NCI-H1048 (cell line): ENCODE measurements around the gene LRRC61.

Experiments used
- DNase-seq: peaks from one replicate; lab custom pipeline; 2025; lab: John Stamatoyannopoulos, UW

Gene LRRC61

GRCh38 chr7:150332852-150333635, 9.9 kb downstream of the LRRC61 start:
- no peak for DNase-seq

DNA sequence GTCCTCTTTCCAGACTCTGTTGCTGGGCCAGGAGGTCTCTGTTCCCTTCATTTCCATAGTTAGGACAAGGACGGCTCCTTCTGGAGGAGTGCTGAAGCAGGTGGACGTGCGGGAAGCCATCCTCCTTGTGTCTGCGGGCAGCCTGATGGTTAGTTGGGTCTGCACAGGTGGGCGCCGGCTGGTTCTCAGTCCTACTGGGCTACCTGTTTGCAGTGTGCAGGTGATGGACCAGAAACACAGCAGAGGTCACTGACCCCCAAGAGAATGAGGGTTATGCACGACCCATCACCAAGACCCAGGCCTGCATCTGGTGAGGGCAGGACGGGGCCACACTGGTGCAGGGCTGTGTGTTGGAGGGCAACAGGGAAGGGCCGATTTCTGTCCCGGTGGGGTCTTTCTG, 10.5 kb downstream of the LRRC61 start:
- no peak for DNase-seq

- no peak for DNase-seq
These were observed 11.0 kb downstream of the LRRC61 start for GRCh38 chr7:150334108-150334507.

- DNase-seq = no peak
These were observed 12.1 kb downstream of the LRRC61 start for GRCh38 chr7:150335108-150335773.

- no peak for DNase-seq
These were observed 12.6 kb downstream of the LRRC61 start for GRCh38 chr7:150335774-150336112.

DNA sequence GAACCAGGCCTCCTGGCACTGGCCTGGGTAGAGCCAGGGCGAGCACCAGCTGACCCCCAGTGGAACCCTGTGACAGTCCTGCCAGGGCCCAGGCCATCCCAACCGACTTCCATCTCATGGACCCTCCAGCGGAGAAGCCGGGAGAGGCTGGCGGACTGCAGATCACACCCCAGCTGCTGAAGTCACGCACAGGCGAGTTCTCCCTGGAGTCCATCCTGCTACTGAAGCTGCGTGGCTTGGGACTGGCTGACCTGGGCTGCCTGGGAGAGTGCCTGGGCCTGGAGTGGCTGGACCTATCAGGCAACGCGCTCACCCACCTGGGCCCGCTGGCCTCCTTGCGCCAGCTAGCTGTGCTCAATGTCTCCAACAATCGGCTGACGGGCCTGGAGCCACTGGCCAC, 13.6 kb downstream of the LRRC61 start:
- no peak for DNase-seq

- no peak for DNase-seq
These were observed 14.0 kb downstream of the LRRC61 start for GRCh38 chr7:150337179-150337578.

DNA sequence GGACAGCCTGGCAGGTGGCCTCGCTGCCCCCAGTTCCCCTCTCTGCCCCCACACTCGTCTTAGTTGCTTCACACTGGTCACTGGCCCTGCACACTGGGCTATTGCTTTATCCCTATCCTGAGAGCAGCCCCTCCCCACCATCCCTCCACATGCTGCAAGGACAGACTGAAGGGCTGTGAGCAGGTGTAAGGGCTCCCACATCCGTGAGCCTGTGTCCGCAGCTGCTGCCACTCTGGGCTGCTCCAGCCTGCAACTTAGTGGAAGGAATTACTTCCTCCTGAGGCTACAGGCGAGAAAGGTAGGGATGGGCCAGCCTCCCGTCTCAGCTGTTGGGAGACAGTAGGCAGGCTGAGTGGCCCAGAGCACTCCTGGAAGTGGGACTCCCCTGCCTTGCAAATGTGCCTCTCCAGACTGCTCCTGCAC, 14.5 kb downstream of the LRRC61 start:
- no peak for DNase-seq

GRCh38 chr7:150338166-150338829, 15.1 kb downstream of the LRRC61 start:
- DNase-seq = no peak

DNA sequence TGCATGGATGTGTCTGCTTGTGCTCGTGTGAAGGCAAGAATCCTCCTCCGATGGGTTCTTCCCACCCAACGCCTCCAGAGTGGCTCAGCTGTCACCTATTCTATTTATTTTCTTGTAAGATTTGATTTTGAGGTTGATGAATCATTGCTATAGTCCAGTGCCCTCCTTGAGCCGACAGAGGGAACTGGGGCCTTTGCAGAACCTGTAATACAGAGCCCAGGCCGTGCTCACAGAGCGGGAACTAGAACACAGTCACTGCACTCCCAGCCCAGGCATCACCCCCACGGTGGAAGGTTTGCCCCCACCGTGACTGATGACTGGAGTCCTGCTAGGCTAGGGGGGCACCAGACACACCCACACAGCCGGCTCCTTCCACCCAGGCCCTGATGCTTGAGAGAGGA, 16.3 kb downstream of the LRRC61 start:
- no peak for DNase-seq

DNA sequence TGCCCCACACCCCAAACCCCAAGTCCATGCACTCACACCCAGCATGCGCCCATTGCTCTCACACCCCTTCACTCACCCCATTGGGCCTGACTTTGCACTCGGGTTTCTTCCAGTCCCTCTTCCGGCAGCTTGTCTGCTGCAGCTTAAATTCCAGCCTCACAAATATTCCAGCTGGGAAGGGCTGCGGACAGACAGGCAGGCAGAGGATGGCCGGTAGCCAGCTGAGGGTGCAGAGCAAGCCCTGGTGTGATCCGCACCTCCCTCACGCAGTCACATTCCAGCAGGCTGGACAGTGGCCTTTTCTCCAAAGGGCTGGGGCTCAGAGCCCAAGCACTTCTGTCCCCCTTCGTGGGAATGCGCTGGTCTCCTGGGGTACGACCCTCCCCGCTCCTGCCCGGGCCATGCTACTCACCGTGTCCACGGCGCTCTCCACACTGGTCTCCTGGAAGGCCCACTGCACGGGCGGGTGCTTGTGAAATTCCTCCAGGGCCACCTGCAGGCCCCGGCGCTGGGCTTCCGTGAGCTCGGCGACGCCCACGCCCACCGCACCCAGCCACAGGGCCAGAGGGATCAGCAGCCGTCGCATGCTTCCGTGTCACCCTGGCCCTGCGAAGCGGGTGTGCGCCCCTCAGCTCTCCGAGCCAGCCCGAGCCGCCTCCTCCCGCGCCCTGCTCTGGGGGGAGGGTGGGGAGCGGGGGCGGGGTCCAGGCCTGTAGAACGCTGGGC, 17.0 kb downstream of the LRRC61 start:
- DNase-seq = no peak

DNA sequence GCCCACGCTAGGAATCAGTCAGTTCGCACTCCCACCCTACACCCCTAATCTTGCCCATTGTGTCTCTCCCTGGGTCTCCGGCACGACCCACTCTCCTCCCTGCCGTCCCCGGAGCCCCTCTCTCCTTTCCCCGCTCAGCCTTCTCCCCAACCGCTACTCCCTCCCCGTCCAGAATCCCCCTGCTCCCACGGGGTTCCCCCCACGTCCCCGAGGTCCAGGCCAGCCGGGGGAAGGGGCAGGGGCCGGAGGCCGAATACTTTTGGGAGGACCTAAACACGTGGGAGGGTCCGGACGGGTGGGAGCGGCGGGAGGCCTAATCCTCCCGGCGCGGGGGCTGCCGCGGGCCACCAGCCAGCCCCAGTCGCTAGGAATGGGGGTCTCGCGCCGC, 17.7 kb downstream of the LRRC61 start:
- no peak for DNase-seq

DNA sequence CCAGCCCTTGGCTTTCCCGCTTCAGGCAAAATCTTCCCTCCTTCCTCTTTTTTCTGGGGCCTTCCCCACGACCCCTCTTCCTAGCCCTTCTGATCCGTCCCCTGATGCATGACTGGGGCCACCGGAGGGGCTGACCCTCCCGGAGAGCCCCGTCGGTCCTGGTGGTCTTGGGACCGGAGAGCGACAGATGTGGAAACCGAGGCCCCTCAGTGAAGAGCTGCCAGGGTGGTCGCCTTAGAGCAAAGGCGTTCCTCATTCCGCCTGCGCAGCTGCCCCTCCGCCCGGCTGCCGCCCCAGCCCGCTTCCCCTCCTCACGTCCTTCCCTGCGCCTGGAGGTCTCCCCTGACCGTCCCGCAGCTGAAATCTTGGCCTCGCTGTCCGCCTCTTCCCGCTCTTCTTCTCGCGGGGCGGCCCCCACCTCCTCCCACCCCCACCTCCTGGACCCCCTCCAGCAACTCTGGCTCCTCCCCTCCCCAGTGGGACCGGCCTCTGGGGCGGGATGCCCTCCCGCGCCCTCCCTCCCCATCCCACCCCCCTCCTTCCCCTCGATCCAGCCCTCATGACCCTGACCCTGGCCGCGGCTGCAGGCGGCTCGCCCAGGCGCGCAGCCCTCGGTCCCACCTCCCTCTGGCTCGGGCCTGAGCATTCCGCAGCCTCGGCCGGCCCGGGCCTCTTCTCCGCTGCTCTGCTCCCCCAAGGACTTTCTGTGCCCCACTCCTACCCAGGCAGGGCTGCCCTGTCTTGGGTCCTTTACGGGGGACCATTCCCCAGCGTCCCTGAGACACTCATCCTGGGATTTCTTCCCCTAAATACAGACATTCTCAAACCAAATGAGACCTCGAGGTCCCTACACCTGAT, 18.3 kb downstream of the LRRC61 start, which contains the start of gene RARRES2:
TSS of gene RARRES2 (minus strand) at position 367 of the 858 bp plus-strand sequence. CDS start 1,020 bp downstream, outside the sequence.
- DNase-seq = no peak

DNA sequence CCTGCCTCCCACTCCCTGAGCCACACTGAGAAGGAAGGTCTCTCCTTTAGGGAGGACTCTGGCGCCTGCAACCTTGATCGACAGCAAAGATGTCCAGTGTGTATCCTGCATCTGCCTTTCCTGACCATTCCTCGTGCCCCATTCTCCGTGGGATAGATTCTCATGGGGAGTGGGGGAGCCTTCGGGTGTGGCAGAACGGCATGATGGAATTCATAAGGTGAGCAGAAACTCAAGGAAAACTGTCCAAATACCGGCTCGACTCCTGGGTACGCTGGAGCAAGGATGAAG, 18.9 kb downstream of the LRRC61 start:
- no peak for DNase-seq

GRCh38 chr7:150343225-150343624, 20.1 kb downstream of the LRRC61 start:
- DNase-seq = no peak

DNA sequence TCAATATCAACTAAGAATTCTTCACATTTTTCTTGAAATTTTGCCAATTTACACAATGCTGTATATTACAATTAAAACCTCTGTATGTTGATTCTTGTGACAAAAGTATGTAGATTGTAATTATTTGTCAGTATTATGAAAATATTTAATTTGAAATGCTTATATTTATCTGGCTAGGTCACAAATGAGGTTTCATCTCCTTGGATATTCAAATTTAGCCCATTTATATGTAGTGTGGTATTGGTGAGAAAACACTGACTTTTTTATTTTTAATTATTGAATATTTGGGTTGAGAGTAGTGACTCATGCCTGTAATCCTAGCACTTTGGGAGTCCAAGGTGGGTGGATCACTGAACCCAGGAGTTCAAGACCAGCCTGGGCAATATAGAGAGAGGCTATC, 21.1 kb downstream of the LRRC61 start:
- no peak for DNase-seq

GRCh38 chr7:150345012-150345411, 21.9 kb downstream of the LRRC61 start:
- no peak for DNase-seq

DNA sequence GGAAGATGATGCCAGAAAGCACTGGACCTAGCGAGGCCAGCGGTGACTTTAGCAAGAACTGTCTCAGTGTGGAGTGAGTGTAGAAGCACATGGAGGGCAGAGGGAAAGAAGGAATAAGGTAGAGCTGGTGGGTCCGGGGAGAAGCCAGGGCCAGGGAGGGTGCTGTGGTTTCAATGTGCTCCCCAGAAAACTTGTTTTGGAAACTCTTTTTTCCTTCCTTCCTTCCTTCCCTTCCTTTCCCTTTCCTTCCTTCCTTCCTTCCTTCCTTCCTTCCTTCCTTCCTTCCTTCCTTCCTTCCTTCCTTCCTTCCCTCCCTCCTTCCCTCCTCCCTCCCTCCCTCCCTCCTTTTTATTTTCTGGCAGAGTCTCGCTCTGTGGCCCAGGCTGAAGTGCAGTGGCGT, 23.8 kb downstream of the LRRC61 start:
- DNase-seq = no peak

DNA sequence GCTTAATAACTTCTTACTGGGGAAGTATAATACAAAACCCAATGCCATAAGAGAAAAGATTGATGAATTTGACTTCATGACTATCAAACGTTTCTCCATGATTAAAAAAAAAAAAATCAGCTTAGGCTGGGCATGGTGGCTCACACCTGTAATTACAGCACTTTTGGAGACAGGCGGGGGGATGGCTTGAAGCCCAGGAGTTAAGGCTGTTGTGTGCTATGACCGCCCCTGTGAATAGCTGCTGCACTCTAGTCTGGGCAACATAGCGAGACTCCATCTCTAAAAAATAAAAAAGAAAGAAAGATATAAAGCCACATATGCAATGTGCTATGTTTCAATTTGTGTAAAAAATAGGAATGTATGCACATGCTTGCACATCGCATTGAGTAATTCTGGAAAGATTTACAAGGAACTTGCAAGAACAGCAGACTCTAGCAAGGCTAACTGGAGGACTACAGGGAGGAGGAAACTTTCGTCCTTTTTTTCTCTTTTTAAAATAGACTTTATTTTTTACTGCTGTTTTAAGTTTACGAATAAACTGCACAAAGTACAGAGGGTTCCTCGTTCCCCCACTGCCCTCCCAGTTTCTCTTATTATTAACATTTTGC, 28.5 kb downstream of the LRRC61 start:
- DNase-seq = no peak

GRCh38 chr7:150355666-150356059, 32.5 kb downstream of the LRRC61 start:
- DNase-seq = no peak

DNA sequence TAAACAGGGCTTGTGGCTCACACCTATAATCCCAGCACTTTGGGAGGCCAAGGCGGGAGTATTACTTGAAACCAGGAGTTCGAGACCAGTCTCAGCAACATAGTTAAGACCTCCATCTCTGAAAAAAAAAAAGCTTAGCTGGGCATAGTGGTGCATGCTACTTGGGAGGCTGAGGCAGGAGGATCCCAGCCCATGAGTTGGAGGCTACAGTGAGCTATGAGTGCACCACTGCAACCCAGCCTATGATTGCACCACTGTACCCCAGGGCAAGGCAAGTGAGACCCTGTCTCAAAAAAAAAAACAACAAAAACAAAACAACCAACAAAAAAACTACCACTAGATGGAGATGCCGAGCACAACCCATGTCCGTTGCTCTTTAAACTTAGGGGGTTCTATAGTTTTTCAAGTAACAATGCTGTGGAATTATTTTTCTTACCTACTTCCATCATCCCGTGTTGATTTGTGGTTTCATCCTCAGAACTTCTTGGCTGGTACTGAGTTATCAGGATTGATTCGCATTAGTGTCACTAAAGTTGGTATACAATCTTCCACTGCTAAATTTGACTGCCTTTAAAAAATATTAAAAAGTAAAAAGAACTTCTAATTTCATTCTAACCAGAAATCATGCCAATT, 33.2 kb downstream of the LRRC61 start:
- no peak for DNase-seq
